Activated T-helper 1 cell treated with Interleukin-2 at 50 U/mL for 16 hours (primary cell): ENCODE data around the gene KLHL40.

Experiments
- DNase-seq: peaks from one replicate; pipeline ENCODE4 v3.0.0-alpha.2; 2020; ENCODE audit warnings: low read depth

Gene KLHL40

GRCh38 chr3:42703695-42704025 lies 18.3 kb downstream of the KLHL40 start:
- no peak for DNase-seq

GRCh38 chr3:42704136-42704841 lies 19.0 kb downstream of the KLHL40 start:
- DNase-seq: no peak

GRCh38 chr3:42705058-42705767 lies 19.9 kb downstream of the KLHL40 start:
- DNase-seq: no peak

- DNase-seq: no peak
These were observed 20.7 kb downstream of the KLHL40 start for GRCh38 chr3:42705962-42706585.

DNA sequence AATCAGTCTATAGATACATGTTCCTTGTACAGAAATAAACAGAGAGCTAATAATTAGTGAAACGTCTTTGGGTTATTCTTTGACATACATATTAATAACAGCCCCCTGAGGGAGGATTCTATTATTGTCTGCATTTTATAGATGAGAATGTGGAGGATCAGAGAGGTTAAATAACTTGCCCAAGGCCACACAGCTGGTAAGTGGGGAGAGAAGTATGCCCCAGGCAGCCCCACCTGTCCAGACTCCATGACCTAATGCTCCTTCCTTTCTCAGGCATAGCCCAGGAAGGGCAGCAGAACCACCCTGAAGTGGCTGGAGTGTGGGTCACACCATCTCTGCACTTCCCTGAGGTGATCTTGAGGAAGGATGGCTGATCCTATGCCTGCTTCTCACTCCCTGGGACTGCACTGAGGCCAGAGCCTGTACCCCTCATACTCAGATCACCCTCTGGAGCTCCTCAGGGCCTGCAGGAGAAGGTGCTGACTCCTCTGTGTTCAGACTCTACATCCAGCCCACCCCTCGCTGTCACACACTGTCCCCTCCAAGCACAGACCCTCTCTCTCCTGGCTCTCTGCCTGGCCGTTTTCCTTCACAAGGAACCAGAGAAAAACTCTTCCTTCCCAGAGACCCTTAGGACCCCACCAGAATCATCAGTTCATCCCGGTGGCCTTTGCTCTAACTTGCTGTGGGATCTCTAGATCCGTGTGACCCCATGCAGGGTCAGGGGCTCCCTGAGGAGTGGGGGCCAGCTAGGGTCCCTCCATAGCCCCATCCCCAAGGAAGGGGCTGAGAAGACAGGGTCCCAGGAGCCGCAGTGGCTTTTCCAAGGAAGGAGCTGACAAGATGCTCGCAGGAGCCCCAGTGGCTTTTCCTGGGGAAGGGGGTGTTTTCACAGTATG lies 21.6 kb downstream of the KLHL40 start:
- DNase-seq: no peak

GRCh38 chr3:42707620-42708355 lies 22.5 kb downstream of the KLHL40 start:
- no peak for DNase-seq

GRCh38 chr3:42708611-42709151 lies 23.3 kb downstream of the KLHL40 start:
- DNase-seq: no peak

- no peak for DNase-seq
These were observed 24.3 kb downstream of the KLHL40 start for GRCh38 chr3:42709621-42710020.

- no peak for DNase-seq
These were observed 25.1 kb downstream of the KLHL40 start for GRCh38 chr3:42710323-42711021.

DNA sequence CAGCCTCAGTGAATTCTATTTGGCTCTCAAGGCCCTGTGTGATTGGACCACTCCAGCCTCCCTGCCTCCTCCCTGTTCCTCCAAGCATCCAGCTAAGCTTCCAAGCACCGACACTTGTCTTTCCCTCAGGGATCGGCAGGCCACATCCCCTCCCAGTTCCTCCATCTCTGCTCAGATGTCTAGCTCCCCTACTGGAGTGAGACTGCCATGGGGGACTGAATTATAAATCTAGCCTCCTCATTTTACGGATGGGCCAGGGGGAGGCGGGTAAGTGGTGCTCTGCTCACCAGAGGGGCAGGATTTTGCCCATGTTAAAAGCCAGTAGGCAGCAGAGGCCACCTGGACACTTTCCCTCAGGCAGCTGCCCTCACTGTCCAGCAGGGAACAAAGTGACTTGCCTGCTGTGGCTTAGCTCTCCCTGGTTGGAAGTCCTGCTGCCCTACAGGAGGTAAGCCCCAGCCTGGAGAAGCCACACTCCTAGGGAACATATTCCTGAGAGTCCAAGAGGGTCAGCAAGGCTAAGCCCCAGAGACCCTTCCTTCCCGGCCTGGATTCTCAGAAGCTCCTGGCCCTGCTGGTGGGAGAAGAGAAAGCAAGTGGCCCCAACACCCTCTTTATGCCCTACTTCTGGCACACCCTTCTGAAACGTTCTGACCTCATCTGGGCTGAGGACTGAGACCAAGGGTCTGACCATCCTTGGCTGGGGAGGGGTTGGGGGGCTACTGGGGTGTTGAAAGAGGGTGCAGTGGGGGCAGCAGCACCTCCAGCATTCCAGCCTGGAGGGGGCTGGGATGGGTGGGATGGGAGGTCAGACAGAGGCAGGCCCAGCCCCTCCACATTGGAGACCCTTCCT lies 26.4 kb downstream of the KLHL40 start:
- no peak for DNase-seq

DNA sequence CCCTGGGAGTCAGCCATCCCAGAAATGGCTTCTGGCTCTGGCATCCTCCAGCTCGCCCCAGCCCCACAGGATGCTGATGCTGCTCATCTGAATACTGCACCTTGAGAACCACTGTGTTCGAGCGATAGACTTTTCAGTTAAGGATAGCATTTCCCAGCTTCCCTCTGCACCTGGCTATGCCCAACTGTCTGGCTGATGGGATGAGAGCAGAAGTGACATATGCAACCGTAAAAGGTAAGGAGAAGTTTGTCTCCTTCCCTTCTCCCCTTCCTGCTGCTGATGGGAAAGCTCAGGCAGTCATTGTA lies 27.0 kb downstream of the KLHL40 start:
- DNase-seq: no peak

DNA sequence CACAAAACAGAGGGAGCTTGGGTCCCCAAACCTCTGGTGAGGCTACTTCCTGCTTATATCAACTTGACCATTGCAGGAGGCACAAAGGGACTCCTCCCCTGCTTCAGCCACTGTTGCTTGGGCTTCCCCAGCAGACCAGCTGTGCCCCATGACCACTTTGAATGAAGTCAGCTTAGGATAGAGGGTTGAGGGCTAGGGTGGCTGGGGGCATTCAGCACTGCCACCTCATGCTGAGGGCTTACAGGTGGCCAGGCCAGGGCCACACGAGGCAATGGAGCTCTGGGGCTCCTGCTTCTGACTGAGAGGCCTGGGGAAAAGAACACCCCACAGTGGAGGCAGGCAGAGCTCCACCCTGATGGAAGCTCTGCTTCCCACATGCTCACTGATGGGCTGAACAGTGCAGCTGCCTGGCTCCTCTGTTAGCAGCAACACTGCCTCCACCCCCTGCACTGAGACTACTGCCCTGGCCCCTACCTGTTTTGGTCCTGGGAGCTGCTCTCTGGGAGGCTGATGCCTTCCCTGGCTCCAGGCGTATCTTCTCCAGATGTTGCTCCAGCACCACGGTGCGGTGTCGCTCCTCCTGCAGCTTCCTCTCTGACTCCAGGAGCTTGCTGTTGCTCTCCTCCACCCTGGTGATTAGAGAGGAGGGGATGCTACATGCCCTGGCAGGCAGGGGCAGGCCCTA lies 27.5 kb downstream of the KLHL40 start:
- no peak for DNase-seq

- DNase-seq: no peak
These were observed 28.4 kb downstream of the KLHL40 start for GRCh38 chr3:42713747-42714146.

DNA sequence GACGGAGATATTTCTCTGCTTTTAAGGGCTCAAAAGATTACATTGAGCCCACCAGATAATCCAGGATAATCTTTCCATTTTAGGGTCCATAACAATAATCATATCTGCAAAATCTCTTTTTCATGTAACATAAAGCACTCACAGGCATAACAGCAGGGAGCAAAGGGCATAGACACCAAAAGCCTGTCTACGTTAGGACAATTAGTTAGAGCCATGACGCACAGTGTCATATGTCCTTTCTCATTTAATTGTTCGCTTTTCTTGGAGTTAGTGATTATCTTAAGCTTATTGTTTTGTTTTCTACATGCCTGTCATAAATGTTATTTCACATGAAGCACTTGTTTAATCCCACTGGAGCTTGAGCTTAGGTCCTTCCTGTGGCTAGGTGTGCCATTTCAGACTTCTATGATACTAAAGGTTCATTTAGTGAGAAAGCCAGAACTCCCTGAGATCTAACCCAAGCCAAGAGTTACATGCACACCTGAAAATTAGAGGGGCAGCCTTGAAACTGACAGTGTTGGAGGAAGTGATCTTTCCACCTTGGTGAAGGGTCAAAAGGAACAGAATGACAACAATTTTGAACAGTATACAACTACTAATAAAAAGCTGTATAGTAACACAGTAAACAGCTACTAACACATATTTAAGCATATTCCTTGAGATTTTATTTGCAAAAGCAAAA lies 29.0 kb downstream of the KLHL40 start:
- no peak for DNase-seq

- no peak for DNase-seq
These were observed 32.0 kb downstream of the KLHL40 start for GRCh38 chr3:42717306-42717705.

DNA sequence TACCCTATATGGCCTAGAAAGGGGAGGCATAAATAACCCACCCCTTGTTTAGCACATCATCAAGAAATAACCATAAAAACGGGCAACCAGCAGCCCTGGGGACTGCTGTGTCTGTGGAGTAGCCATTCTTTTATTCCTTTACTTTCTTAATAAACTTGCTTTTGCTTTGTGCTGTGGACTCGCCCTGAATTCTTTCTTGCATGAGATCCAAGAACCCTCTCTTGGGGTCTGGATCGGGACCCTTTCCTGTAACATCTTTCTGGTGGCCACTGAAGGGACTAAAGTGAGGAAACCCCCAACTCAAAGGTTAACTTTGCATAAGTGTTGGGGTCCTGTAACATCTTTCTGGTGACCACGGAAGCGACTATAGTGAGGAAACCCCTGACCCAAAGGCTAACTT lies 33.0 kb downstream of the KLHL40 start:
- no peak for DNase-seq

GRCh38 chr3:42719002-42719401 lies 33.7 kb downstream of the KLHL40 start:
- no peak for DNase-seq

- no peak for DNase-seq
These were observed 34.8 kb downstream of the KLHL40 start for GRCh38 chr3:42720126-42720525.

DNA sequence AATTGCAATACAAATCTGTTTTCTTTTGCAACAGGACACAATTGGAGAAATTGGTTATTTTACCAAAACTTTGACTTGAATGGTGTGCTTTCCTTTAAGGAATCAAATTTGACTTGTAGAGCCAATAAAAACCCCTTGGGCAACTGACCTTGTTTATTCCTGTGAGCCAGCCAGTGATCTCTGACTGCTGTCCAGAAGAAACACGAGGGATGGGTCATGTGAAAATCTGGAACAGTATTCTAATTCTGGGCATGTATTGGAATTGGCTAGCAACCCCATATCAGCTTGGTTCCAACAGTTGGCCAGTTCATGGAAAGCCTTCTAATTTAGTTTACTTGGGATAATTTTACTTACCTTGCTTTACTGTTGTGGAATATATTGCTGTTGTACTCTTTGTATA lies 36.4 kb downstream of the KLHL40 start:
- no peak for DNase-seq
